Loucy (cell line): ENCODE measurements around the gene UBXN6.

Source experiments
- EZH2phosphoT487 ChIP-seq: fragments of 200-600 bp; IDR thresholded peaks from 2 replicates; pipeline ENCODE4 v1.6.1; 2018; ENCODE audit warnings: antibody characterized with exemption, mild to moderate bottlenecking, moderate library complexity, borderline replicate concordance
- TF ChIP-seq, protein P1 (sequence below): fragments of 200-600 bp; sonication (generic); conservative IDR thresholded peaks from 2 replicates; pipeline ENCODE4 v1.5.1; 2014; ENCODE audit warnings: mild to moderate bottlenecking, antibody characterized with exemption, low read length

DNA sequence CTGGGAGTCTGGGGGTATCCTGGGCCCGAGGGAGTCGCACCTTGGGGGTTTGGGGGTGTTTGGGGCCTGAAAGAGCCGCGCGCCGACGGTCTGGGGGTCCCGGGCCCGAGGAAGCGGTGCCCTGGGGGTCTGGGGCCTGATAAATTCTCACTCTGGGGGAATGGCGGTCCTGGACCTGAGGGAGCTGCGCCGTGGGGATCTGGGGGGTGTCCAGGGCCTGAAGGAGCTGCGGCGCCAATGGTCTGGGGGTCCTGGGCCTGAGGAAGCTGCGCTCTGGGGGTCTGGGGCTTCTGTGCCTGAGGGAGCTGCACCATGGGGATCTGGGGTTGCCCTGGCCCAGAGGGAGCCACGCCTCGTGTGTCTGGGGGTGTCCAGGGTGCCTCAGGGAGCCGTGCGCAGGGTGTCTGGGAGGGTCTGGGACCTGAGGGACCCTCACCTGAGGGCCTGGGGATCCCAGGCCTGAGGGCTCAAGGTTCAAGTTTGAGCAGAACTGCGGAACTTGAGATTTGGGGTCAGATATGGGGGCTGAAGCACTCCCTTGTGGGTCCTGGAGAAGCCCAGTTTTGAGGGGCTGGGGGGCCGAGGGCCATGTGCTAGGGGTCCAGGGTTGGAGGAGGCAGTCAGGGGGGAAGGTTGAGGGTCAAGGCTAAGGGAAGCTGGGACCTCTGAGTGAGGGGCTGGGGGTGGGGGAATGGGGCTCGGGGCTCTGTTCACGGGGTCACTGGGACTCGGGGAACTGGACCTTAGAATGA, 15.6 kb upstream of the UBXN6 start:
- TF ChIP-seq, protein P1, sequence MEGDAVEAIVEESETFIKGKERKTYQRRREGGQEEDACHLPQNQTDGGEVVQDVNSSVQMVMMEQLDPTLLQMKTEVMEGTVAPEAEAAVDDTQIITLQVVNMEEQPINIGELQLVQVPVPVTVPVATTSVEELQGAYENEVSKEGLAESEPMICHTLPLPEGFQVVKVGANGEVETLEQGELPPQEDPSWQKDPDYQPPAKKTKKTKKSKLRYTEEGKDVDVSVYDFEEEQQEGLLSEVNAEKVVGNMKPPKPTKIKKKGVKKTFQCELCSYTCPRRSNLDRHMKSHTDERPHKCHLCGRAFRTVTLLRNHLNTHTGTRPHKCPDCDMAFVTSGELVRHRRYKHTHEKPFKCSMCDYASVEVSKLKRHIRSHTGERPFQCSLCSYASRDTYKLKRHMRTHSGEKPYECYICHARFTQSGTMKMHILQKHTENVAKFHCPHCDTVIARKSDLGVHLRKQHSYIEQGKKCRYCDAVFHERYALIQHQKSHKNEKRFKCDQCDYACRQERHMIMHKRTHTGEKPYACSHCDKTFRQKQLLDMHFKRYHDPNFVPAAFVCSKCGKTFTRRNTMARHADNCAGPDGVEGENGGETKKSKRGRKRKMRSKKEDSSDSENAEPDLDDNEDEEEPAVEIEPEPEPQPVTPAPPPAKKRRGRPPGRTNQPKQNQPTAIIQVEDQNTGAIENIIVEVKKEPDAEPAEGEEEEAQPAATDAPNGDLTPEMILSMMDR, result no peak
- no peak for TF ChIP-seq EZH2phosphoT487
